ENCODE results near the gene ADGRE3. TPM values are rescaled to one million over a fixed set of nuclear protein-coding genes. Genes with fewer than 3 reads are reported as not detected.
"Not testable (repeated sequence)": the region's sequence is repeated elsewhere in the genome, so short reads cannot be mapped to it uniquely, and the experiment has no call there.

ADGRE3 gene
- total RNA-seq, 4 donors from 2014 or later = 0.50 TPM; not detected in 3

DNA sequence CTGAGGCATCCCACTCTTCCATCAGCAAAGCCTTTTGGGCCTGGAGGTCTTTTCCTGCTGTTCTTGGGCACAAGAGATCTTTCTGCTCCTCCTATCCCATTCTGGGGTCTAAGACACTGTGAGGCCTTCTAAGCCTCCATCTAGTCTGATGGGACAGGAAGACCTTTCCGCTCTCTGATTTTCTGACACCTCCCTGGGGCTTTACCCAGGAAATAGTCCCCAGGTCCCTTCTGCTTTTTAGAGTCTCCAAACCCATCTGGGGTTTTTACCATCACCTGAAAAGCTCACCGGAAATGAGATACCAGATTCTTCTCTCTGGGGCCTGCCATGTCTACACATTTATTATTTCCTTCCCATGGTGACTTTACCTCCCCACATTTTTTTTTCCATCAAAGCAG is 70.7 kb downstream of the ADGRE3 start:
- Histone ChIP-seq H3K27me3 (peaks cover 0 to 4% (median 0%) of the 10 kb centered on the region in 4 donors), H3K36me3 (no peaks in the 10 kb centered on the region), H3K4me3 (no peak overlapping the region), H3K9me3 (peaks cover 0 to 13% (median 3%) of the 10 kb centered on the region in 4 donors), H3K4me1 (no peaks in the 10 kb centered on the region), H3K27ac (replicated peaks in 1 of 4) (no peak overlapping the region)
- TF ChIP-seq POLR2A (IDR thresholded peaks at IDR 0.05; ENCODE audit: low read depth) (no peak), POLR2AphosphoS5 (IDR thresholded peaks at IDR 0.05) (no peak), EP300 (IDR thresholded peaks at IDR 0.05) (no peak)
- TF ChIP-seq, protein P1, sequence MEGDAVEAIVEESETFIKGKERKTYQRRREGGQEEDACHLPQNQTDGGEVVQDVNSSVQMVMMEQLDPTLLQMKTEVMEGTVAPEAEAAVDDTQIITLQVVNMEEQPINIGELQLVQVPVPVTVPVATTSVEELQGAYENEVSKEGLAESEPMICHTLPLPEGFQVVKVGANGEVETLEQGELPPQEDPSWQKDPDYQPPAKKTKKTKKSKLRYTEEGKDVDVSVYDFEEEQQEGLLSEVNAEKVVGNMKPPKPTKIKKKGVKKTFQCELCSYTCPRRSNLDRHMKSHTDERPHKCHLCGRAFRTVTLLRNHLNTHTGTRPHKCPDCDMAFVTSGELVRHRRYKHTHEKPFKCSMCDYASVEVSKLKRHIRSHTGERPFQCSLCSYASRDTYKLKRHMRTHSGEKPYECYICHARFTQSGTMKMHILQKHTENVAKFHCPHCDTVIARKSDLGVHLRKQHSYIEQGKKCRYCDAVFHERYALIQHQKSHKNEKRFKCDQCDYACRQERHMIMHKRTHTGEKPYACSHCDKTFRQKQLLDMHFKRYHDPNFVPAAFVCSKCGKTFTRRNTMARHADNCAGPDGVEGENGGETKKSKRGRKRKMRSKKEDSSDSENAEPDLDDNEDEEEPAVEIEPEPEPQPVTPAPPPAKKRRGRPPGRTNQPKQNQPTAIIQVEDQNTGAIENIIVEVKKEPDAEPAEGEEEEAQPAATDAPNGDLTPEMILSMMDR (IDR thresholded peaks at IDR 0.05) = no peak
- 88% methylated on average over 2 of the region's 2 CpGs for WGBS
- intact Hi-C loops (cut with DNase I) = no loop called here
- no peak for DNase-seq (ENCODE audit: extremely low spot score)

DNA sequence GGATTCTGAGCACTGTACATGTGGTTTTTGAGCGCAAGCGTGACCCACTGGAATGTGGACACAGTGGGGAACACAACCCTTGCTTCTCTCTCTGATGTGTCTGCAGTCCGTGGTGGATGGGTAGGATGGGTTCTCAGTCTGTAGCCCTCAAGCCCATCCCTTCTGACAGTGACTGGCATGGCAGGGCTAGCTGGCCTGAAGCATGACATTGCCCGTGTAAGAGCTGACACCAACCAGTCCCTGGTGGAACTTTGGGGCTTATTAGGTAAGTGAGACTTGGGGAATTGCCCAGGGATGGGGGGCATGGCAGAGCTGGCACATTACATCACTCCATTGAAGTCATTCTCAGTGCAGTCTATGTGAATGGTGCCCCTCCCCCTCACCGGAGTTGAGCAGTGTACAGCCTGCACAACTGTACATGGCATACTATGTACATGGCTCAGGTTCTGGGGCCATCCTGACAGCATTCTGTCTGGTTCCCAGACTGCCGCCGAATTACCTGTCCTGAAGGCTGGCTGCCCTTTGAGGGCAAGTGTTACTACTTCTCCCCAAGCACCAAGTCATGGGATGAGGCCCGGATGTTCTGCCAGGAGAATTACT is 75.0 kb downstream of the ADGRE3 start:
- Histone ChIP-seq H3K27me3 (peaks cover 0 to 11% (median 0%) of the 10 kb centered on the region in 4 donors), H3K4me3 (no peak overlapping the region), H3K4me1 (no peaks in the 10 kb centered on the region), H3K9me3 (peaks cover 0 to 13% (median 3%) of the 10 kb centered on the region in 4 donors), H3K36me3 (no peaks in the 10 kb centered on the region), H3K27ac (replicated peaks in 1 of 4) (no peak overlapping the region)
- intact Hi-C loops (cut with DNase I) = no loop called here
- 89% methylated on average over 6 of the region's 8 CpGs for WGBS
- no peak for DNase-seq (ENCODE audit: extremely low spot score)
- TF ChIP-seq, protein P1 (IDR thresholded peaks at IDR 0.05) = no peak
- TF ChIP-seq POLR2AphosphoS5 (IDR thresholded peaks at IDR 0.05) (no peak), EP300 (IDR thresholded peaks at IDR 0.05) (no peak), POLR2A (IDR thresholded peaks at IDR 0.05; ENCODE audit: low read depth) (no peak)

DNA sequence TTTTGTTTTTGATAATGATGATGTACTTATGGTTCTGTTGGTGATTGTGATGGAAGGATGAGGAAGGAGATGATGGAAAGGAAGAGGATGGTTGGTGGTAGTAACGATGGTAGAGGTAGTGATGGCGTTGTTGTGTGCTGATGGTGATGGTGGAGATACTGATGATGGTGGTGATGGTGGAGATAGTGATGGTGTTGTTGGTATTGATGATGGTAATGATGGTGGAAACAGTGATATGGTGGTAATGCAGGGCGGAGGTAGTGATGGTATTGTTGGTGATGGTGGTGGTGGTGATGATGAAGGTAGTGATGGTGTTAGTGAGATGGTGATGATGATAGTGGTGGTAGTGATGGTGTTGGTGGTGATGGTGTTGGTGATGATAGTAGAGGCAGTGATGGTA is 79.1 kb downstream of the ADGRE3 start:
- H3K36me3 ChIP-seq = no peaks in the 10 kb centered on the region
- no peak for DNase-seq (ENCODE audit: extremely low spot score)
- H3K27me3 ChIP-seq = peaks cover 0 to 32% (median 0%) of the 10 kb centered on the region in 4 donors
- H3K27ac ChIP-seq (replicated peaks in 1 of 4) = no peak overlapping the region
- no peak for TF ChIP-seq POLR2A (IDR thresholded peaks at IDR 0.05; ENCODE audit: low read depth)
- TF ChIP-seq, protein P1 (IDR thresholded peaks at IDR 0.05) = no peak
- no peak for TF ChIP-seq EP300 (IDR thresholded peaks at IDR 0.05)
- no peak for TF ChIP-seq POLR2AphosphoS5 (IDR thresholded peaks at IDR 0.05)
- no peaks in the 10 kb centered on the region for H3K9me3 ChIP-seq
- intact Hi-C loops (cut with DNase I) = no loop called here
- H3K4me3 ChIP-seq = no peak overlapping the region
- H3K4me1 ChIP-seq = no peaks in the 10 kb centered on the region
- WGBS = 84% methylated on average over 3 of the region's 3 CpGs

DNA sequence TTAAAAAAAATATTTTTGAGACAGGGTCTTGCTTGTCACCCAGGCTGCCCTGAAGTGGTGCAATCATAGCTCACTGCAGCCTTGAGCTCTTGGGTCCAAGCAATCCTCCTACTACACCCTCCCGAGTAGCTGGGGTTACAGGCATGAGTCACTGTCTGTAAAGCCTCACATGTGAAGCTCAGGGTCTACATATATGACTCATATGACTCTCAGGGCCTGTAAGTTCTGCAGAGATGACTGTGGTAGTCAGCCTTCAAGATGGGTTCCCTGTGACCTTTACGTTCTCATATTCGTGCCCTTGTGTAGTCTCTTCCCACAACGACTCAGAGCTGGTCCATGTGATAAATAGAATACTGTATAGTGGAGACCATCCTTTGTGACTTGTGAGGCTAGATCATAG is 85.2 kb downstream of the ADGRE3 start:
- H3K27ac ChIP-seq (replicated peaks in 1 of 4); intact Hi-C loops (cut with DNase I): not testable (repeated sequence)
- WGBS = no CpG with 5 or more reads among the region's 4 CpGs

DNA sequence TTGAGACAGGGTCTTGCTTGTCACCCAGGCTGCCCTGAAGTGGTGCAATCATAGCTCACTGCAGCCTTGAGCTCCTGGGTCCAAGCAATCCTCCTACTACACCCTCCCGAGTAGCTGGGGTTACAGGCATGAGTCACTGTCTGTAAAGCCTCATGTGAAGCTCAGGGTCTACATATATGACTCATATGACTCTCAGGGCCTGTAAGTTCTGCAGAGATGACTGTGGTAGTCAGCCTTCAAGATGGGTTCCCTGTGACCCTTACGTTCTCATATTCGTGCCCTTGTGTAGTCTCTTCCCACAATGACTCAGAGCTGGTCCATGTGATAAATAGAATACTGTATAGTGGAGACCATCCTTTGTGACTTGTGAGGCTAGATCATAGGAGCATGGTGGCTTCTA is 89.5 kb downstream of the ADGRE3 start:
- intact Hi-C loops (cut with DNase I); H3K9me3 ChIP-seq; H3K4me3 ChIP-seq; H3K27ac ChIP-seq (replicated peaks in 1 of 4); H3K27me3 ChIP-seq; H3K4me1 ChIP-seq; H3K36me3 ChIP-seq; DNase-seq (ENCODE audit: extremely low spot score): not testable (repeated sequence)
- WGBS = 62% methylated on average over 3 of the region's 3 CpGs

More for the DNA sequence above, 85.2 kb downstream of the ADGRE3 start:
- not testable (repeated sequence) for H3K36me3 ChIP-seq; H3K9me3 ChIP-seq; DNase-seq (ENCODE audit: extremely low spot score); H3K4me1 ChIP-seq; H3K4me3 ChIP-seq
- peaks cover 0 to 24% (median 0%) of the 10 kb centered on the region in 4 donors for H3K27me3 ChIP-seq

DNA sequence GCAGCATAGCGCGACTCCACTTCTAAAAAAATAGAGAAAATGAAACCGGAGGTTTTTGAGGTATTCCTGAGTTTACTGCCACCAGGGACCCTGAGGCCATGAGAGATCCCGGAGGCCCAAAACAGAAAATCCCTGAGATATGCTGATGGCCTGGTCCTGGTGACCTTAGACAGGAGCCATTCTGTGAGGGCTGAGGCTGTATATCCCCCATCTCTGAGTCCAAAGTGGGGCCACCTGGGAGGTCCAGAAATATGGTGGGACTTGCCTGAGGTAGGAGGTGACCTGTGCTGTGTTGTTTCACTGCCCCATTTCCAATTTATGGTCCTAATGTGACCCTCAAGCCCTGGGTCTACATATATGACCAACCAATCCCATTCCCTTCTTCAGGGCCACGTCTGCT is 90.3 kb downstream of the ADGRE3 start:
- DNase-seq (ENCODE audit: extremely low spot score); H3K4me1 ChIP-seq; H3K36me3 ChIP-seq; intact Hi-C loops (cut with DNase I); H3K4me3 ChIP-seq; H3K27ac ChIP-seq (replicated peaks in 1 of 4); H3K9me3 ChIP-seq; H3K27me3 ChIP-seq: not testable (repeated sequence)
- WGBS = 94% methylated on average over 5 of the region's 5 CpGs
